Testis (tissue), 2 donors: ENCODE data around the gene GMNN.

ENCODE experiments used
- CTCF ChIP-seq, 3 experiments: fragments of 450-650 bp in 2 of 3; fragments of 200-600 bp in 1 of 3; sonication (generic) in 1 of 3; IDR thresholded peaks; one replicate each; pipeline ENCODE4 v1.5.1; 2016 to 2019; ENCODE audit warnings: antibody characterized with exemption in 3 of 3, mild to moderate bottlenecking in 2 of 3, moderate library complexity in 1 of 3
- POLR2A ChIP-seq: fragments of 450-650 bp; IDR thresholded peaks from one replicate; pipeline ENCODE4 v1.6.1; 2017; ENCODE audit warnings: antibody characterized with exemption, mild to moderate bottlenecking, moderate library complexity

GRCh38 chr6:24807584-24807983 is 32.8 kb downstream of the GMNN start:
- TF ChIP-seq POLR2A (no peak), CTCF (IDR thresholded peaks at IDR 0.05) (no peak)
